ENCODE data around the gene HBB. TPM values are rescaled to one million over a fixed set of nuclear protein-coding genes. Genes with fewer than 3 reads are reported as not detected.

Gene HBB
- total RNA-seq = not detected in 2 replicates

DNA sequence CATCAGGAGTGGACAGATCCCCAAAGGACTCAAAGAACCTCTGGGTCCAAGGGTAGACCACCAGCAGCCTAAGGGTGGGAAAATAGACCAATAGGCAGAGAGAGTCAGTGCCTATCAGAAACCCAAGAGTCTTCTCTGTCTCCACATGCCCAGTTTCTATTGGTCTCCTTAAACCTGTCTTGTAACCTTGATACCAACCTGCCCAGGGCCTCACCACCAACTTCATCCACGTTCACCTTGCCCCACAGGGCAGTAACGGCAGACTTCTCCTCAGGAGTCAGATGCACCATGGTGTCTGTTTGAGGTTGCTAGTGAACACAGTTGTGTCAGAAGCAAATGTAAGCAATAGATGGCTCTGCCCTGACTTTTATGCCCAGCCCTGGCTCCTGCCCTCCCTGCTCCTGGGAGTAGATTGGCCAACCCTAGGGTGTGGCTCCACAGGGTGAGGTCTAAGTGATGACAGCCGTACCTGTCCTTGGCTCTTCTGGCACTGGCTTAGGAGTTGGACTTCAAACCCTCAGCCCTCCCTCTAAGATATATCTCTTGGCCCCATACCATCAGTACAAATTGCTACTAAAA, at the start of gene HBB:
TSS of gene HBB (minus strand) at position 340 of the 579 bp plus-strand sequence. CDS start at position 290, 50 bp downstream.

DNA sequence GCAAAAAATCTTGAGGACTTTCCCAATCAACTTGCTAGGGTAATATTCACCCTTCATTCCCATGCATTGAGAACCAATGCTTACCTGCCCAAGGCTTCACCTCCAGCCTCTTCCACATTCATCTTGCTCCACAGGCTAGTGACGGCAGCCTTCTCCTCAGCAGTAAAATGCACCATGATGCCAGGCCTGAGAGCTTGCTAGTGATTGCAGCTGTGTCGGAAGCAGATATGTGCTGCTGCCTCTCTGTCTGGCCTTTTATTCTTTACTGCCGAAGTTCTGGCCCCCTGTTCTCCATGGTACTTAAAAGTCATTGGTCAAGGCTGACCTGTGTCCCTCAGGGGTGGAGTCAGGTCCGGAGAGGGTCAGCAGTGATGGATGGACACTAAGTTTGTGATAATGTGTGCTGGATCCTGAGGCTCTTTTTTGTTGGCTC, 42.9 kb upstream of the HBB start, which contains the start of gene HBE1:
TSS of gene HBE1 (minus strand) at position 231 of the 433 bp plus-strand sequence. CDS start at position 176, 55 bp downstream.

DNA sequence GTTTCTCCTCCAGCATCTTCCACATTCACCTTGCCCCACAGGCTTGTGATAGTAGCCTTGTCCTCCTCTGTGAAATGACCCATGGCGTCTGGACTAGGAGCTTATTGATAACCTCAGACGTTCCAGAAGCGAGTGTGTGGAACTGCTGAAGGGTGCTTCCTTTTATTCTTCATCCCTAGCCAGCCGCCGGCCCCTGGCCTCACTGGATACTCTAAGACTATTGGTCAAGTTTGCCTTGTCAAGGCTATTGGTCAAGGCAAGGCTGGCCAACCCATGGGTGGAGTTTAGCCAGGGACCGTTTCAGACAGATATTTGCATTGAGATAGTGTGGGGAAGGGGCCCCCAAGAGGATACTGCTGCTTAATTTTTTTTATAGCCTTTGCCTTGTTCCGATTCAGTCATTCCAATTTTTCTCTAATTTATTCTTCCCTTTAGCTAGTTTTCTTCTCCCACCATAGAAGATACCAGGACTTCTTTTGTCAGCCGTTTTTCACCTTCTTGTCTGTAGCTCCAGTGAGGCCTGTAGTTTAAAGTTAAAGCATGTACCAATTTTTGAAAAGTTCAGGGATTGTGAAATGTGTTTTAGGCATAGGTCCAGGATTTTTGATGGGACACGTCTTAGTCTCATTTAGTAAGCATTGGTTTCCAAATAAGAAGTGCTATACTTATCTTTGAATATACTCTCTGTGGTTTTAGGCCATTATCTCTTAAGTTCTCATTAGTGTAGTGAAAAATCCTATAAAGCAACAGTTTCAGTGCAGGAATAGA, 28.0 kb upstream of the HBB start, which contains the start of gene HBG2:
TSS of gene HBG2 (minus strand) at position 136 of the 768 bp plus-strand sequence. CDS start at position 83, 53 bp downstream.

GRCh38 chr11:5249807-5250396, 23.0 kb upstream of the HBB start, which contains the start of gene HBG1:
Gene HBG1 (minus strand): TSS chr11:5249857. CDS start chr11:5249804, 53 bp downstream.

GRCh38 chr11:5234381-5234834, 7.5 kb upstream of the HBB start, which contains the start of gene HBD:
Gene HBD (minus strand): TSS chr11:5234483. CDS start chr11:5234433, 50 bp downstream.

DNA sequence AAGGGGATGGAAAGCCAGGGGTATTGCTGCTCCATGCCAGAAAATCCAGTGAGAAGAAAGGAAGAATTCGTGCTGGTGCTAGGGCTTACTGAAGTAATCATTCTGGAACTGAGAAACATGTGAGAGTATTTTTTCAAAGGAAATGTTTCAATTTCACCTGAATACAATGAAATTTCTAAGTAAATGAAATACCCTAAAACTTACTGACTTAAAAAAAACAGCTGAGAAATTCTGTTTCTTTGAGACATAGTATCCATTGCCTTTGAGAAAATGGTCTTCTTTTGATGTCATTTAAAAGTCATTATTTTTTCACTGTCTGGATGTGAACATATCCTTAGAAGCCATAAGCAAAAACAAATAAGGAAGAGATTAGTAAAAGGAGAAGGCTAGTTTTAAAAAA, 26.3 kb downstream of the HBB start, which contains the start of gene OR51V1:
TSS of gene OR51V1 (minus strand) at position 101 of the 400 bp plus-strand sequence. CDS start at position 101, 0 bp downstream.

Other genes with a start within 250 kb of the HBB start
- gene OR51L1, start 232.2 kb downstream of the HBB start, total RNA-seq = not detected in 2 replicates
- 1.7 TPM in 1 of 2 replicates, not detected in the other for gene OR52J3, start 180.5 kb downstream of the HBB start, total RNA-seq
- gene OR52E2, start 167.4 kb downstream of the HBB start, total RNA-seq = not detected in 2 replicates
- gene OR52E1, start 157.5 kb downstream of the HBB start, total RNA-seq = not detected in 2 replicates
- not detected in 2 replicates for gene OR52A5, start 88.7 kb downstream of the HBB start, total RNA-seq
- not detected in 2 replicates for gene OR52A1, start 72.3 kb downstream of the HBB start, total RNA-seq
- not detected in 2 replicates for gene OR51V1, start 26.4 kb downstream of the HBB start, total RNA-seq
- 0.29 TPM in 1 of 2 replicates, not detected in the other for gene HBD, start 7.4 kb upstream of the HBB start, total RNA-seq
- not detected in 2 replicates for gene HBG1, start 22.8 kb upstream of the HBB start, total RNA-seq
- gene HBG2, start 27.7 kb upstream of the HBB start, total RNA-seq = not detected in 2 replicates
- not detected in 2 replicates for gene HBE1, start 42.9 kb upstream of the HBB start, total RNA-seq
- gene OR51B4, start 74.9 kb upstream of the HBB start, total RNA-seq = not detected in 2 replicates
- not detected in 2 replicates for gene OR51B2, start 97.2 kb upstream of the HBB start, total RNA-seq
- gene OR51B5, start 116.5 kb upstream of the HBB start, total RNA-seq = not detected in 2 replicates
- not detected in 2 replicates for gene OR51B6, start 124.4 kb upstream of the HBB start, total RNA-seq
- gene OR51M1, start 156.7 kb upstream of the HBB start, total RNA-seq = not detected in 2 replicates
- not detected in 2 replicates for gene OR51Q1, start 195.0 kb upstream of the HBB start, total RNA-seq
- gene OR51I1, start 214.4 kb upstream of the HBB start, total RNA-seq = not detected in 2 replicates
- gene OR51I2, start 222.3 kb upstream of the HBB start, total RNA-seq = not detected in 2 replicates